GM12872 (cell line): ENCODE data around the gene ZNRF3.

Experiments
- TF ChIP-seq, protein P1 (sequence below): IDR thresholded peaks from 3 replicates; pipeline ENCODE4 v1.5.1; 2011; ENCODE audit warnings: low read depth, mild to moderate bottlenecking, low read length, moderate library complexity; ENCODE audit not compliant: insufficient read depth

ZNRF3 gene

DNA sequence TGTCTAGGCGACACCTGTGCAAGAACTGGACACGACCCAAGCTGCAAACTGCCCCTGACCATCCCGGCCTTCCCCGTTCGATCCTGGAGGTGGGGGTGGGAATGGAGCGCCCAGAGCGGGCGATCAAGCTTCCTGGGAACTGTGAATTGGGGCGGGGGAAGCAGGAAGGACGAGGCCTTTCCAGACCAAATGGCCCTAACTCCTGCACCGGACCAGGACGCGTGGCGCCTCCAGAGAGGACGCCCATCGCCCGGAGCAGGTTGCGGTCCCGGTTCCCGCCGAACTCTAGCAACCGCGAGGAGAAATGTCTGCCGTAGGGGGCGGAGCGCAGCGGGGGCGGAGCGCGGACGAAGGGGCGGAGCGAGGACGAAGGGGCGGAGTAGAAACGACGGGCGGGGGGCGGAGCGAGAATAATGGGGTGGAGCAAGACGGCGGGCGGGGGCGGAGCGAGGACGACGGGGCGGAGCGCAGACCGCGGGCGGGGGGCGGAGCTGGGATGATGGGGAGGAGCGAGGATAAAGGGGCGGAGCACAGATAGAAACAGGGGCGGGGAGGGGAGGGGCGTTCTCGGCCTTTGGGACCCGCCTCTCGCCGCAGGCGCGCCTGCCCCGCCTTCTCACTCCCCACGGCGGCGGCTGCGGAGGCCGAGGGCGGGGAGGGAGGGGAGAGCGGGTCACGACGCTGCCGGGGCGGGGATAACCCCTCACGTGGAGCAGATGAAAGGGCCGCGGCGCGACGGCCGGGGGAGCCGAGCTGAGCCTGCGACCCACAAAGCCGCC is at the start of gene ZNRF3:
ZNRF3 (plus strand) TSS at position 695 of the 779 bp plus-strand sequence. CDS start 195 bp downstream, outside the sequence.
- TF ChIP-seq, protein P1, sequence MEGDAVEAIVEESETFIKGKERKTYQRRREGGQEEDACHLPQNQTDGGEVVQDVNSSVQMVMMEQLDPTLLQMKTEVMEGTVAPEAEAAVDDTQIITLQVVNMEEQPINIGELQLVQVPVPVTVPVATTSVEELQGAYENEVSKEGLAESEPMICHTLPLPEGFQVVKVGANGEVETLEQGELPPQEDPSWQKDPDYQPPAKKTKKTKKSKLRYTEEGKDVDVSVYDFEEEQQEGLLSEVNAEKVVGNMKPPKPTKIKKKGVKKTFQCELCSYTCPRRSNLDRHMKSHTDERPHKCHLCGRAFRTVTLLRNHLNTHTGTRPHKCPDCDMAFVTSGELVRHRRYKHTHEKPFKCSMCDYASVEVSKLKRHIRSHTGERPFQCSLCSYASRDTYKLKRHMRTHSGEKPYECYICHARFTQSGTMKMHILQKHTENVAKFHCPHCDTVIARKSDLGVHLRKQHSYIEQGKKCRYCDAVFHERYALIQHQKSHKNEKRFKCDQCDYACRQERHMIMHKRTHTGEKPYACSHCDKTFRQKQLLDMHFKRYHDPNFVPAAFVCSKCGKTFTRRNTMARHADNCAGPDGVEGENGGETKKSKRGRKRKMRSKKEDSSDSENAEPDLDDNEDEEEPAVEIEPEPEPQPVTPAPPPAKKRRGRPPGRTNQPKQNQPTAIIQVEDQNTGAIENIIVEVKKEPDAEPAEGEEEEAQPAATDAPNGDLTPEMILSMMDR, result no peak

DNA sequence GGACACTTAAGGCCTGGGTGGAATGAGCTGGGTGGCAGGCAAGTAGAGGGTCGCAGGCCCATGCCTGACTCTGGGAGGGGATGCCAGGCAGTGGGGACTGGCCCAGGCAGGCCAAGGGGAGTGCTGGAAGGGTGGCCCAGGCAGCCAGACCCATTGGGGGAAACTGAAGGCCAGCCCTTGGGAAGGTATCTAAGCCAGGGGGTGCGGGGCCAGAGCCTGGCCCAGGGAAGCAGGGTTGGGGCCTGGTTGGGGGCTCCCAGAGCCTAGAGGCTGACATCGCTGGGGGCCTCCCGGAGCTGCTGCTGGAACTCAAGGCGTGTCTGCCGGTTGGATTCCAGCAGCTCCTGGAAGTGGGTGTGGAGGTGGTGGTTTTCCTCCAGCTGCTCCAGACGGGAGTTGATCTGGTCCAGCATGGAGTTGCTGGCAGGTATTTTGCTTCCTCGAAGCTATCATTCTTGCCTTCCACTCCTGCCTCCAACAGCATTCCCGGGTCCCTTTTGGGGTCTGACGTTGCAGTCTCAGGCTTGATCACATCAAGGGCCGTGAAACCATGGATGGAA is 47.7 kb upstream of the ZNRF3 start:
- TF ChIP-seq, protein P1, result no peak

DNA sequence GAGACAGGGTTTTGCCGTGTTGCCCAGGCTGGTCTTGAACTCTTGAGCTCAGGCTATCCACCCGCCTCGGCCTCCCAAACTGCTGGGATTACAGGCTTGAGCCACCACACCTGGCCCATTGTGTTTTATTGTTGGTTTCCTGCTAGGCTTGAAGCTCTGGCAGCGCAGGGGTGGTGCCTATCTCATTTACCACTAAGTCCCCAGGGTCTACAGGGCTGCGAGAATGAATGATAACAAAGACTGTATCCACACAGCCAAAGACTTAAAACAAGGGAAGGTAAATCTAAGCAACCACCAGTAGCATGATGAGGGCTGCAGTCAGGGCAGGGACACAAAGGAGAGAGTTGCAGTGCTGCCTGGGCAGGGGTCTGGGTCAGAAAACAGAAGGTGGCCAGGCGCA is 45.7 kb upstream of the ZNRF3 start:
- TF ChIP-seq, protein P1, result no peak

DNA sequence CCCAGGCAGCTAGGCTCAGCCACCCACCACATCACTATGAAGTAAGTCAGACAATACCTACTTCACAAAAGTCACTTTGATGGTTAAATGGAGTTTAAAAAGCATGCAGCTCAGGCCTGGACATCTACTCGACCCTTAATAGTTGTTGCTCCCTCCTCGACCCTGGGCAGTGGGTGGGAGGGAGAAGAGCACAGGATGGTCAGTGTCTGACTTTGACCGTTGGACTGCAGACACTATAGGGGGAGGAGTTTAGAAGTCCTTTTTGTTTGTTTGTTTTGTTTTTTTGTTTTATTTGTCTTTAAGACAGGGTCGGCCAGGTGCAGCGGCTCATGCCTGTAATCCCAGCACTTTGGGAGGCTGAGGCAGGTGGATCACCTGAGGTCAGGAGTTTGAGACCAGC is 44.4 kb upstream of the ZNRF3 start:
- TF ChIP-seq, protein P1, result no peak

DNA sequence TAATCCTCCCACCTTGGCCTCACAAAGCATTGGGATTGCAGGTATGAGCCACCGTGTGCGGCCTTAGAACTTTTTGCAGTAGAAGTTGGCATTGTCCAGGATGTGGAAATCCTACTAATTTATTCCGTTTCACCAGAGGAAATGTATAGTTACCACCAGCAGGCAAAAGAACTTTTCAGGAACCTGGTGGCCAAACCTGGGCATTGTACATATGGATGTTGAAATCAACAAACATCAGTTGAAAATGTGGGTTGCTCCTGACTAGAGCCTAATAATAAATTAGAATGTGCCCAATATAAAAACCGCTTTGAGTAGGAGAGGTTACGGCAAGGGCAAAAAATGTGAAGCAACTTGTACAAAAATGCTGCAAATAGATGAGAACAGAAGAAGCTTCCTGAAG is 42.3 kb upstream of the ZNRF3 start:
- TF ChIP-seq, protein P1, result 0 out of 3 replicates have a peak, but pooled peaks have one; percentile 8

DNA sequence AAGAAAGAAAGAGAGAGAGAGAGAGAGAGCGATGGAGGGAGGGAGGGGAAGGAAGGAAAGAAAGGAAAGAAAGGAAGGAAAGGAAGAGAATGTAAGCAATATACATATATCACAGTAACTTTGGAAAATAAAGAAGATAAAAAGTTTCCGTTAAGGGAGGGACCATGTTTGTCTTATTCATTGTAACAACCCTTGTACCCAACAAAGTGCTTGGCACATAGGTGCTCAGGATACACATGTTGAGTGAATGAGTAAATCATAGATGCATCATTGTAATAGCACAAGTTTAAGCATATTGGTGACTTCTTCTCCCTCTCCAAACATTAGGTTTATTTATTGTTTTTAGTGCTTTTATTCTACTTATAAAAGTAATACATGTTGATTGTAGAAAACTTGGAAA is 39.7 kb upstream of the ZNRF3 start:
- TF ChIP-seq, protein P1, result no peak

DNA sequence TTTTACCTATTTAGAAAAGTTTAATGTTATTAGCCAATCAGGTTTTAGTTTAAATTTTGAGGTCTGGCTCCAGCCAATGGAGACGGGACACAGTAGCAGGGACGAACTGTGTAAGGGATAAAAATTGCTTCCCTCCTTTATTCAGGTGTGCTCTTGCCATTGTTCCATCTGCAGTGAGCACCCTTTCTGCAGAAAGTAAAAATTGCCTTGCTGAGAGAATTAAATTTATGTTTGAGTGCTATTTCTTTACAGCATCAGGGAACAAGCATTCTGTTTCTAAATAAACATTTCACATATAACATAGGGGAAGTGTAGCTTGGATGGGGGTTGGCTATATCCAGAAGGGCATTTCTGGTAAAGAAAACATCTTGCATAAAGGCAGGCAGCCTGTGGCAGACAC is 36.4 kb upstream of the ZNRF3 start:
- TF ChIP-seq, protein P1, result no peak
